H1 (cell line): ENCODE results near the gene COL4A1. TPM values are rescaled to one million over a fixed set of nuclear protein-coding genes. Genes with fewer than 3 reads are reported as not detected.

Experiments used
- CTCF ChIA-PET: fragments of 300-600 bp; sonication (Branson Sonifier 250); formaldehyde crosslinking; loops from one replicate; lab custom pipeline; 2021; ENCODE audit not compliant: partially characterized antibody; lab: Charles Lee
- POLR2A ChIA-PET: fragments of 300-600 bp; sonication (Branson Sonifier 250); formaldehyde crosslinking; loops from one replicate; lab custom pipeline; 2021; ENCODE audit warnings: inconsistent platforms; ENCODE audit not compliant: partially characterized antibody; lab: Charles Lee
- DNase-seq, 2 experiments: peaks; one replicate each; pipeline versions ENCODE4 v3.0.0 to v3.0.0-alpha.2; 2010 to 2022; ENCODE audit warnings: low spot score in 2 of 2, low read depth in 1 of 2, mixed read lengths in 1 of 2
- FAIRE-seq: peaks from 2 replicates; lab custom pipeline; 2011; peaks lifted over from hg19 to GRCh38; lab: Jason Lieb, UNC
- H2AFZ ChIP-seq: 2 replicates; pipeline ENCODE4 v1.8.1; 2012; ENCODE audit warnings: low read length, inconsistent platforms
- H2AK5ac ChIP-seq: 2 replicates; pipeline ENCODE4 v1.6.1; 2013; ENCODE audit warnings: low read depth, low read length
- H2BK120ac ChIP-seq: replicated peaks from 2 replicates; pipeline ENCODE3; 2013; ENCODE audit warnings: low read depth, low read length, inconsistent platforms
- H2BK12ac ChIP-seq: 2 replicates; pipeline ENCODE4 v1.6.1; 2013; ENCODE audit warnings: low read depth, low read length
- H2BK15ac ChIP-seq: 2 replicates; pipeline ENCODE4 v1.6.1; 2013; ENCODE audit warnings: low read length
- H2BK20ac ChIP-seq: 2 replicates; pipeline ENCODE4 v1.6.1; 2013; ENCODE audit warnings: low read length
- H2BK5ac ChIP-seq: 2 replicates; pipeline ENCODE4 v1.6.1; 2013; ENCODE audit warnings: low read depth, low read length
- H3K14ac ChIP-seq: 2 replicates; pipeline ENCODE4 v1.6.1; 2013; ENCODE audit warnings: inconsistent platforms; ENCODE audit not compliant: insufficient read length
- H3K18ac ChIP-seq: 2 replicates; pipeline ENCODE4 v1.6.1; 2013; ENCODE audit warnings: low read length; ENCODE audit errors: extremely low read depth
- H3K23ac ChIP-seq: 2 replicates; pipeline ENCODE4 v1.6.1; 2013; ENCODE audit warnings: inconsistent platforms; ENCODE audit not compliant: insufficient read length
- H3K23me2 ChIP-seq: 2 replicates; pipeline ENCODE4 v1.6.1; 2013; ENCODE audit warnings: low read depth, low read length
- H3K27ac ChIP-seq: 2 replicates; pipeline ENCODE4 v1.6.1; 2011; ENCODE audit warnings: low read depth, low read length, inconsistent platforms
- H3K27me3 ChIP-seq, 4 experiments: replicated peaks in 1 of 4; 1 replicate in 1 of 4; 2 replicates in 3 of 4; pipeline versions ENCODE4 v1.6.1 to v1.8.1; 2011 to 2013; ENCODE audit warnings: low read length in 3 of 4, mild to moderate bottlenecking in 3 of 4, inconsistent platforms in 2 of 4, mixed read lengths in 2 of 4, moderate library complexity in 1 of 4; ENCODE audit not compliant: control insufficient read depth in 3 of 4, insufficient read depth in 3 of 4; ENCODE audit errors: extremely low read depth in 1 of 4
- H3K36me3 ChIP-seq, 4 experiments: 2 replicates each; pipeline versions ENCODE4 v1.6.1 to v1.8.1; 2011 to 2013; ENCODE audit warnings: mild to moderate bottlenecking in 4 of 4, low read length in 3 of 4, moderate library complexity in 2 of 4, control low read depth in 1 of 4, inconsistent platforms in 1 of 4; ENCODE audit not compliant: insufficient read depth in 4 of 4, control insufficient read depth in 2 of 4
- H3K4ac ChIP-seq: replicated peaks from 2 replicates; pipeline ENCODE3; 2013; ENCODE audit warnings: low read length, low read depth, mixed read lengths, inconsistent platforms; ENCODE audit not compliant: insufficient read length
- H3K4me1 ChIP-seq, 4 experiments: replicated peaks in 1 of 4; 1 replicate in 1 of 4; 2 replicates in 3 of 4; pipeline versions ENCODE4 v1.6.1 to v1.8.1; 2011 to 2013; ENCODE audit warnings: low read length in 3 of 4, inconsistent platforms in 2 of 4, mixed read lengths in 1 of 4; ENCODE audit not compliant: insufficient read depth in 4 of 4, control insufficient read depth in 3 of 4
- H3K4me2 ChIP-seq, 2 experiments: 2 replicates each; pipeline versions ENCODE4 v1.6.1 to v1.8.1; 2011 to 2013; ENCODE audit warnings: low read depth in 2 of 2, low read length in 2 of 2, control low read depth in 1 of 2, inconsistent platforms in 1 of 2, mild to moderate bottlenecking in 1 of 2; ENCODE audit not compliant: insufficient read depth in 1 of 2
- H3K4me3 ChIP-seq, 4 experiments: fragments of 200-600, 300-600 bp in 1 of 4; sonication (generic), shearing (Covaris generic), sonication (Bioruptor Twin) in 1 of 4; 2 replicates each; pipeline versions ENCODE4 v1.5.1 to v1.8.1; 2011 to 2016; ENCODE audit warnings: low read length in 4 of 4, low read depth in 3 of 4, control low read depth in 2 of 4, inconsistent platforms in 2 of 4, mild to moderate bottlenecking in 2 of 4, mixed read lengths in 1 of 4, moderate library complexity in 1 of 4; ENCODE audit not compliant: insufficient read depth in 2 of 4; ENCODE audit errors: extremely low read depth in 1 of 4
- H3K56ac ChIP-seq: replicated peaks from 2 replicates; pipeline ENCODE3; 2013; ENCODE audit warnings: low read depth, mild to moderate bottlenecking, mixed read lengths, low read length, inconsistent platforms; ENCODE audit not compliant: insufficient read length
- H3K79me1 ChIP-seq: 2 replicates; pipeline ENCODE4 v1.6.1; 2013; ENCODE audit warnings: low read depth, low read length, control low read depth
- H3K79me2 ChIP-seq, 2 experiments: 2 replicates each; pipeline versions ENCODE4 v1.6.1 to v1.8.1; 2012 to 2013; ENCODE audit warnings: low read length in 2 of 2, mild to moderate bottlenecking in 2 of 2, inconsistent platforms in 1 of 2; ENCODE audit not compliant: insufficient read depth in 2 of 2, control insufficient read depth in 1 of 2
- H3K9ac ChIP-seq, 4 experiments: replicated peaks in 1 of 4; 1 replicate in 1 of 4; 2 replicates in 3 of 4; pipeline versions ENCODE4 v1.6.1 to v1.8.1; 2011 to 2013; ENCODE audit warnings: low read depth in 3 of 4, low read length in 3 of 4, control low read depth in 2 of 4, mild to moderate bottlenecking in 2 of 4, moderate library complexity in 2 of 4, inconsistent platforms in 1 of 4; ENCODE audit errors: extremely low read depth in 1 of 4
- H3K9me3 ChIP-seq, 2 experiments: 2 replicates each; pipeline versions ENCODE4 v1.6.1 to v1.8.1; 2012 to 2013; ENCODE audit warnings: mild to moderate bottlenecking in 2 of 2, moderate library complexity in 2 of 2, control low read depth in 1 of 2, inconsistent platforms in 1 of 2, low read depth in 1 of 2, low read length in 1 of 2, mixed read lengths in 1 of 2; ENCODE audit not compliant: insufficient read depth in 2 of 2
- H4K20me1 ChIP-seq, 2 experiments: replicated peaks in 1 of 2; 2 replicates each; pipeline versions ENCODE3 to v1.8.1; 2011 to 2013; ENCODE audit warnings: inconsistent platforms in 2 of 2, low read length in 2 of 2, mild to moderate bottlenecking in 1 of 2; ENCODE audit not compliant: insufficient read depth in 2 of 2, control insufficient read depth in 1 of 2
- H4K5ac ChIP-seq: 2 replicates; pipeline ENCODE4 v1.6.1; 2013; ENCODE audit warnings: low read length, low read depth, mixed read lengths, inconsistent platforms; ENCODE audit not compliant: insufficient read length
- H4K8ac ChIP-seq: 2 replicates; pipeline ENCODE4 v1.8.0; 2013; ENCODE audit warnings: mild to moderate bottlenecking, moderate library complexity, low read length, inconsistent platforms; ENCODE audit not compliant: insufficient read depth; ENCODE audit errors: extremely low read depth
- H4K91ac ChIP-seq: replicated peaks from 2 replicates; pipeline ENCODE3; 2013; ENCODE audit warnings: low read length, mixed read lengths, inconsistent platforms; ENCODE audit not compliant: insufficient read length
- CBX5 ChIP-seq: fragments of 300-800, 300-1000 bp; sonication (generic); IDR thresholded peaks from 2 replicates; pipeline ENCODE4 v1.7.1; 2016; ENCODE audit warnings: antibody characterized with exemption, low read length, low read depth
- CEBPB ChIP-seq: IDR thresholded peaks from 2 replicates; pipeline ENCODE4 v1.6.1; 2012; ENCODE audit warnings: low read depth, low read length
- E2F6 ChIP-seq: IDR thresholded peaks from 2 replicates; pipeline ENCODE4 v1.6.1; 2012; ENCODE audit warnings: inconsistent platforms
- JUN ChIP-seq: IDR thresholded peaks from 2 replicates; pipeline ENCODE4 v1.6.1; 2011; ENCODE audit warnings: low read depth, mild to moderate bottlenecking, improper control_type of control experiment, low read length
- KDM1A ChIP-seq: fragments of 200-600, 300-600 bp; sonication (generic); IDR thresholded peaks from 2 replicates; pipeline ENCODE4 v1.7.1; 2016; ENCODE audit warnings: mild to moderate bottlenecking, low read length, borderline replicate concordance
- NANOG ChIP-seq: IDR thresholded peaks from 2 replicates; pipeline ENCODE4 v1.6.1; 2011; ENCODE audit warnings: low read length, low read depth, mild to moderate bottlenecking, inconsistent platforms; ENCODE audit not compliant: insufficient read depth, poor library complexity, severe bottlenecking
- POLR2AphosphoS5 ChIP-seq: IDR thresholded peaks from 2 replicates; pipeline ENCODE4 v1.6.1; 2011; ENCODE audit warnings: low read depth, low read length
- SIRT6 ChIP-seq: IDR thresholded peaks from one replicate; pipeline ENCODE4 v1.7.1; 2012; ENCODE audit warnings: low read length, inconsistent platforms
- SP4 ChIP-seq: IDR thresholded peaks from 2 replicates; pipeline ENCODE4 v1.6.1; 2012; ENCODE audit warnings: low read length, inconsistent platforms
- TEAD4 ChIP-seq: IDR thresholded peaks from 2 replicates; pipeline ENCODE4 v1.6.1; 2012; ENCODE audit warnings: low read depth, low read length, inconsistent platforms, mixed read lengths
- ZNF274 ChIP-seq: IDR thresholded peaks from 2 replicates; pipeline ENCODE4 v1.7.0; 2012; ENCODE audit warnings: low read length, borderline replicate concordance; ENCODE audit errors: extremely low read depth
- WGBS, 2 experiments: shearing (Covaris generic) in 1 of 2; methylation state at CpG; one replicate each; pipeline versions ENCODE4 v1.1.6 to v1.1.7; 2013 to 2015; ENCODE audit warnings: low lambda C conversion rate in 2 of 2, mixed read lengths in 2 of 2, inconsistent platforms in 1 of 2, low coverage in 1 of 2, missing lambda C conversion rate in 1 of 2; ENCODE audit not compliant: insufficient replicate concordance in 2 of 2, insufficient coverage in 1 of 2, insufficient read length in 1 of 2; ENCODE audit errors: extremely low coverage in 1 of 2, missing lambda C conversion rate in 1 of 2; 5-methylcytosine and 5-hydroxymethylcytosine counted together
- polyA plus RNA-seq, 7 experiments: library from polyadenylated mRNA; depleted of rRNA in 3 of 7; stranded (reverse) in 5 of 7; unstranded in 2 of 7; fragments of >200 nt in 5 of 7; fragments of 200-250 nt in 2 of 7; gene quantifications; 1 replicate in 5 of 7; 2 replicates in 1 of 7; 4 replicates in 1 of 7; pipeline versions ENCODE4 v1.2.1 to v1.2.3, GENCODE V29; 2011 to 2013; ENCODE audit warnings: missing spikeins in 2 of 7, mixed read lengths in 2 of 7
- total RNA-seq: library from RNA; stranded (reverse); fragmentation: NEBNext Ultra II Directional; extraction: Animal tissue kit (Norgen Biotek cat#: 25700); gene quantifications from 2 replicates; pipeline ENCODE4 v1.2.1, GENCODE V29; 2021

Gene COL4A1
- total and polyA plus RNA-seq, 2 of the 8 experiments (the other 6 are each of a cell fraction or from before 2014, with no cell fraction given), result 30.7 to 82.0 TPM

GRCh38 chr13:110301083-110301482 lies 5.9 kb downstream of the COL4A1 start:
- H4K20me1 ChIP-seq, result peaks cover 0 to 1% of the 10 kb centered on the region in 2 experiments
- no peak overlapping the region for H2BK5ac ChIP-seq
- H2BK12ac ChIP-seq, result no peak overlapping the region
- no peak overlapping the region for H3K27ac ChIP-seq
- WGBS, 2 experiments, result 69% methylated on average over 5 of the region's 5 CpGs; no CpG with 5 or more reads in 1 of the 2 experiments
- no peak overlapping the region for H4K8ac ChIP-seq
- no peak overlapping the region for H3K14ac ChIP-seq
- 0 out of 2 replicates have a peak overlapping the region, but pooled peaks have one; percentile 9 for H2AK5ac ChIP-seq
- H4K5ac ChIP-seq, result no peak overlapping the region
- no peak overlapping the region for H3K4me3 ChIP-seq
- 0 out of 2 replicates have a peak overlapping the region, but pooled peaks have one; percentile 8 for H2BK15ac ChIP-seq
- peaks cover 4% of the 10 kb centered on the region; the same call in 1 of the 2 replicates for H3K79me1 ChIP-seq
- H3K9ac ChIP-seq, result no peak overlapping the region
- H3K18ac ChIP-seq, result no peak overlapping the region
- H3K23me2 ChIP-seq, result no peaks in the 10 kb centered on the region; the same call in 1 of the 2 replicates
- no peak overlapping the region for H4K91ac ChIP-seq
- ChIA-PET CTCF (interaction anchor here (1.0 to 2.8 kb wide), 7 partner anchors 8 to 84 kb away, joined by 3 to 13 read pairs (median 5); no protein-coding TSS in a partner anchor), POLR2A (interaction anchor here (1.0 kb wide), 1 partner anchor 8 kb away, joined by 4 read pairs; no protein-coding TSS in a partner anchor)
- no peak overlapping the region for H3K4me2 ChIP-seq
- no peak overlapping the region for H2BK20ac ChIP-seq
- no peak overlapping the region for H3K56ac ChIP-seq
- H3K4me1 ChIP-seq, result peaks cover 6 to 15% (median 13%) of the 10 kb centered on the region in 4 experiments
- H3K23ac ChIP-seq, result no peak overlapping the region
- no peak overlapping the region for H2BK120ac ChIP-seq
- H2AFZ ChIP-seq, result no peak overlapping the region
- no peak overlapping the region for H3K4ac ChIP-seq
- no peaks in the 10 kb centered on the region for H3K27me3 ChIP-seq
- no peaks in the 10 kb centered on the region for H3K9me3 ChIP-seq
- H3K79me2 ChIP-seq, result peaks cover 0 to 25% of the 10 kb centered on the region in 2 experiments; a peak in 2 of 4 replicates
- DNase-seq (no peak), FAIRE-seq (no peak)
- no peaks in the 10 kb centered on the region for H3K36me3 ChIP-seq
- no peak for TF ChIP-seq SP4
- TF ChIP-seq ZNF274, result no peak
- TF ChIP-seq NANOG, result no peak
- TF ChIP-seq SIRT6, result no peak
- no peak for TF ChIP-seq JUN
- no peak for TF ChIP-seq CEBPB
- no peak for TF ChIP-seq KDM1A
- no peak for TF ChIP-seq TEAD4
- no peak for TF ChIP-seq POLR2AphosphoS5
- no peak for TF ChIP-seq E2F6
- no peak for TF ChIP-seq CBX5
